BE2C (cell line): ENCODE results near the gene SNX24.
A peak's percentile ranks its signal among the peaks of the same experiment; 100 is the strongest.

Experiments
- DNase-seq: peaks from one replicate; pipeline ENCODE4 v3.0.0-alpha.2; 2020
- H3K27me3 ChIP-seq: fragments of 250-450 bp; sonication (Bioruptor Pico); 2 replicates; pipeline ENCODE4 v1.5.1; 2020; ENCODE audit warnings: mild to moderate bottlenecking
- H3K36me3 ChIP-seq: fragments of 250-450 bp; sonication (Bioruptor Pico); 2 replicates; pipeline ENCODE4 v1.5.1; 2020; ENCODE audit warnings: mild to moderate bottlenecking
- H3K4me1 ChIP-seq: fragments of 250-450 bp; sonication (Bioruptor Pico); 2 replicates; pipeline ENCODE4 v1.5.1; 2020
- H3K4me3 ChIP-seq: 2 replicates; pipeline ENCODE4 v1.5.1; 2011; ENCODE audit warnings: low read depth, low read length
- H3K9me3 ChIP-seq: fragments of 250-450 bp; sonication (Bioruptor Pico); 2 replicates; pipeline ENCODE4 v1.5.1; 2020
- TF ChIP-seq, protein P1 (sequence below): IDR thresholded peaks from 2 replicates; pipeline ENCODE4 v1.5.1; 2012; ENCODE audit warnings: mild to moderate bottlenecking, low read depth, low read length

SNX24 gene

DNA sequence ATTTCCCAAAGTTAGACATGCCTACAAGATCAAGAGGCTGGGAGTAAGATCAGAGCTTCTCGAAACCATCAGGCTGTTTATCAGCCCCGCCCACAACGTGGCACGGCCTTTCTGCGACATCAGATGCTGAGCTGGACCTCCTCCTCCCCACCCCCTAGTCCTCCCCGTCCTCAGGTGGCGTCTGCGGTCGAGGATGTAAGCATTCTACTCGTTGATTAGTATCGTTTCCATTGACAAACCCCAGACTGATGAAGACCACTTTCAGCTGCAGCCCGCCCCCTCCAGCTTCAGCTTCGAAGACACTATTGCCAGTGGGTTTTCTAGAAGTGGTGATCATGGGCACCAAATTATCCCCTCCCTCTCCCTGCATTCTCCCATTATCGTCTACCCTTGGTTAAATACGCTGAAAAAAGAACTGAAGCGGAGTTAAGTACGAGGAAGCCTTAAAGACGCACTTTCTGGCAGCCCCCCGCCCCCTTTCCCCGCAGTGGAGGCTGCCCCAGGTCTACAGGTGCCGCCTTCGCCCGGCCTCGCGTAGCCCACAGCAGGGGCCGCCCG lies 190.0 kb downstream of the SNX24 start:
- TF ChIP-seq, protein P1, sequence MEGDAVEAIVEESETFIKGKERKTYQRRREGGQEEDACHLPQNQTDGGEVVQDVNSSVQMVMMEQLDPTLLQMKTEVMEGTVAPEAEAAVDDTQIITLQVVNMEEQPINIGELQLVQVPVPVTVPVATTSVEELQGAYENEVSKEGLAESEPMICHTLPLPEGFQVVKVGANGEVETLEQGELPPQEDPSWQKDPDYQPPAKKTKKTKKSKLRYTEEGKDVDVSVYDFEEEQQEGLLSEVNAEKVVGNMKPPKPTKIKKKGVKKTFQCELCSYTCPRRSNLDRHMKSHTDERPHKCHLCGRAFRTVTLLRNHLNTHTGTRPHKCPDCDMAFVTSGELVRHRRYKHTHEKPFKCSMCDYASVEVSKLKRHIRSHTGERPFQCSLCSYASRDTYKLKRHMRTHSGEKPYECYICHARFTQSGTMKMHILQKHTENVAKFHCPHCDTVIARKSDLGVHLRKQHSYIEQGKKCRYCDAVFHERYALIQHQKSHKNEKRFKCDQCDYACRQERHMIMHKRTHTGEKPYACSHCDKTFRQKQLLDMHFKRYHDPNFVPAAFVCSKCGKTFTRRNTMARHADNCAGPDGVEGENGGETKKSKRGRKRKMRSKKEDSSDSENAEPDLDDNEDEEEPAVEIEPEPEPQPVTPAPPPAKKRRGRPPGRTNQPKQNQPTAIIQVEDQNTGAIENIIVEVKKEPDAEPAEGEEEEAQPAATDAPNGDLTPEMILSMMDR: no peak
- Histone ChIP-seq H3K4me1 (no peaks in the 10 kb centered on the region), H3K36me3 (no peaks in the 10 kb centered on the region), H3K27me3 (peaks cover 56% of the 10 kb centered on the region), H3K9me3 (no peaks in the 10 kb centered on the region), H3K4me3 (peak overlapping the region; percentile 67)
- no peak for DNase-seq

DNA sequence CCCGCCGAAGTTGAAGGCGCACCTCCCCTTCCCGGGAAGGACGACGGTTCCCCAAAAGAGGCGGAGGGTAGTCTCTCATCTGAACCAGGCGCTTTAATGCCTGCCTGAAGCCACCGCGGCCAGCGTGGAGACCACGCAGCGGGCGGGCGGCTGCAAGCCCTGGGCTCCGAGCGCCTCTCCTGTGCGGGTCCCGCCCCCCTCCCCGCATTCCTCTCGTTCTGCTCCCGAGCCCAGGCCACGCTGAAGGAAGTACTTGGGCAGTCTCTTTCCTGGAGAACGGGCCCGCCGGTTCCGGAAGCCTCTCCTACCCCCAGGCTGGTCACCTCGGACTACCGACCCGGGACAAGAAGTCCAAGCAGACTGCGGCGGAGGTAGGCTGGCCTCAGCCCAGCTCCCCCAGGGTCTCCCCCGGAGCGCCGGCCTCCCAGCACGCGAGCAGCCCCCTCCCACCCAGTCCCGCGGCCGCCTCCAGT lies 190.5 kb downstream of the SNX24 start:
- H3K27me3 ChIP-seq: peaks cover 56% of the 10 kb centered on the region
- H3K36me3 ChIP-seq: no peaks in the 10 kb centered on the region
- no peaks in the 10 kb centered on the region for H3K4me1 ChIP-seq
- no peaks in the 10 kb centered on the region for H3K9me3 ChIP-seq
- TF ChIP-seq, protein P1: no peak
- H3K4me3 ChIP-seq: peak overlapping the region; percentile 67
- DNase-seq: peak; percentile 25

DNA sequence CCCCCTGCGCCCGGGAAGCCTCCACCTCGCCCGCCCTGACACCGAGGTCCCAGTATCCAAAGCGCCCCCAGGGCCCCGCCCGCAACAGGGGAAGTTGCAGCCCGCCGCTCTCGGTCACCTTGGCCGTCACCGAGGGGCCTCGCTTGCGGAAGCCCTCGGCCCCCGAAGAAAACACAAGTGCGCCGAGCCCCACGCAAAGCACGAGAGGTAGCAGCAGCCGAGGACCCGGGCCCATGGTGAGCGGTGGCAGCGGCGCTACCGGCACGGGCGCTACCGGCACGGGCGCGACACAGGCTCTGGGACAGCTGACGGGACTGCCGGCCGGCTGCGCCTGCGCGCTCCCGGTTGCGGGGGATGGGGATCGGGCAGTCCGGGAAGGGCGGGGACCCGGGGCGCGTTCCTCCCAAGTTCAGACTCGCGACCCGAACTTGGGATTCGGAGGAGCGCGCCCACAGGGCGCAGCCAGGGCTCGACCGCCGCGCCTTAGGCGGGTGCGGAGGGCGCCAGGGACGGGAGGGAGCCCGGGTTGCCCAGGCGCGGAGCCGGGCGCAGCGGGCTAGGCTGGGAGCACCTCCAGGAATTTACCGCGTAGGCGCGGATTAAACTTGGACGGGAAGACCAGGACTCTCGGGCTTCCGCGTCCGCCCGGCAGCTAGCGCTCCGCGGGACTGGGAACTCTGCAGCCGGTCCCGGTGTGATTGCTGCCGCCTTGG lies 191.1 kb downstream of the SNX24 start, which contains the start of gene PPIC:
TSS of gene PPIC (minus strand) at position 335 of the 713 bp plus-strand sequence. CDS start at position 235, 100 bp downstream.
- H3K4me1 ChIP-seq: no peaks in the 10 kb centered on the region
- no peaks in the 10 kb centered on the region for H3K36me3 ChIP-seq
- H3K9me3 ChIP-seq: no peaks in the 10 kb centered on the region
- H3K27me3 ChIP-seq: peaks cover 58% of the 10 kb centered on the region
- TF ChIP-seq, protein P1: no peak
- peak within 1 kb of the TSS; percentile 67 for H3K4me3 ChIP-seq
- peak; percentile 68 for DNase-seq

DNA sequence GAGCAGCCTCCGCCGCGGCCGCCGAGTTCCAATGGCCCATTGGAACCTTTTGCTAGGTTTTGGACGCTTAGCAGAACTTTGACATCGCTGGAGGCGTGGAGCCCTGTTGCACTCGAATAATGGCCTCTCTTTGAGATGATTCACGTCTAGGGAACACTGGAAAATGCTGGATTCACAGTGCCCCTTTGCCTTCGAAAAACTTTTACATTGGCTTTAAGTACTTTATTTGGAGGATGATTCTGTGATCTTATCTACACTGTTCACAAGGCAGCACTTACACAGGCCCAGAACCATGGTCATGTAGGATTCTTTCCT lies 191.6 kb downstream of the SNX24 start:
- TF ChIP-seq, protein P1: no peak
- Histone ChIP-seq H3K4me3 (peak overlapping the region; percentile 67), H3K27me3 (peaks cover 60% of the 10 kb centered on the region), H3K9me3 (no peaks in the 10 kb centered on the region), H3K36me3 (no peaks in the 10 kb centered on the region), H3K4me1 (no peaks in the 10 kb centered on the region)
- no peak for DNase-seq

DNA sequence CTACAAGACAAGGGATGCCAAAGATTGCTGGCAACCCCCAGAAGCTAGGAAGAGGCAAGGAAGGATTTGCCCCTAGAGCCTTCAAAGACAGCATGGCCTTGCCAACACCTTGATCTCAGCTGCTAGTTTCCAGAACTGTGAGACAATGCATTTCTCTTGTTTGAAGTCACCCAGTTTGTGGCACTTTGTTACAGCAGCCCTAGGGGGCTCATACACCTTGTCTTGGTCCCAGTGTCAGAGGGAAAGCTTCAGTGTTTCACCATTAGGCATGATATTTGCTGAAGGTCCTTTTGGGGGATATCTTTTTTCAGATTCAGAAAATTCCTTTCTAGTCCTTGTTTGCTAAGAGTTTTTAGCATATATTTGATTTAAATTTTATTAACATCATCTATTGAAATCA lies 194.3 kb downstream of the SNX24 start:
- H3K4me3 ChIP-seq: no peak overlapping the region
- TF ChIP-seq, protein P1: no peak
- H3K4me1 ChIP-seq: no peaks in the 10 kb centered on the region
- no peaks in the 10 kb centered on the region for H3K36me3 ChIP-seq
- H3K27me3 ChIP-seq: peaks cover 69% of the 10 kb centered on the region
- no peaks in the 10 kb centered on the region for H3K9me3 ChIP-seq
- DNase-seq: no peak
